Measurements from ENCODE around the gene KDM6A.
A peak's percentile ranks its signal among the peaks of the same experiment; 100 is the strongest.
"Not testable (repeated sequence)": the region's sequence is repeated elsewhere in the genome, so short reads cannot be mapped to it uniquely, and the experiment has no call there.

Gene KDM6A

GRCh38 chrX:45011597-45011996, 138.6 kb downstream of the KDM6A start:
- no peak for DNase-seq

- DNase-seq: no peak
These were observed 145.0 kb downstream of the KDM6A start for GRCh38 chrX:45017946-45018345.

GRCh38 chrX:45022150-45022549, 149.2 kb downstream of the KDM6A start:
- no peak for DNase-seq

GRCh38 chrX:45024501-45024900, 151.5 kb downstream of the KDM6A start:
- no peak for DNase-seq

GRCh38 chrX:45026036-45026435, 153.0 kb downstream of the KDM6A start:
- no peak for DNase-seq

GRCh38 chrX:45031830-45032378, 158.9 kb downstream of the KDM6A start:
- no peak for DNase-seq

GRCh38 chrX:45035071-45035470, 162.1 kb downstream of the KDM6A start:
- no peak for DNase-seq

- DNase-seq: no peak
These were observed 163.2 kb downstream of the KDM6A start for GRCh38 chrX:45036161-45036560.

- not testable (repeated sequence) for DNase-seq
These were observed 167.1 kb downstream of the KDM6A start for GRCh38 chrX:45040137-45040536.

- no peak for DNase-seq
These were observed 173.4 kb downstream of the KDM6A start for GRCh38 chrX:45046417-45046816.

- DNase-seq: no peak
These were observed 177.6 kb downstream of the KDM6A start for GRCh38 chrX:45050558-45050957.

GRCh38 chrX:45056428-45057145, 183.6 kb downstream of the KDM6A start:
- DNase-seq: no peak

GRCh38 chrX:45059906-45060305, 186.9 kb downstream of the KDM6A start:
- DNase-seq: not testable (repeated sequence)

GRCh38 chrX:45063319-45064095, 190.5 kb downstream of the KDM6A start:
- DNase-seq: no peak

- DNase-seq: peak in 1 of 2 donors; percentile 53
These were observed 195.6 kb downstream of the KDM6A start for GRCh38 chrX:45068569-45068968.

GRCh38 chrX:45070116-45071007, 197.4 kb downstream of the KDM6A start:
- DNase-seq: peak; percentile 52 to 70

- not testable (repeated sequence) for DNase-seq
These were observed 200.0 kb downstream of the KDM6A start for GRCh38 chrX:45073011-45073410.

- peak; percentile 13 to 51 for DNase-seq
These were observed 204.9 kb downstream of the KDM6A start for GRCh38 chrX:45077748-45078424.

GRCh38 chrX:45083314-45083713, 210.3 kb downstream of the KDM6A start:
- peak in 1 of 2 donors; percentile 31 for DNase-seq

- no peak for DNase-seq
These were observed 237.5 kb downstream of the KDM6A start for GRCh38 chrX:45110494-45110893.

GRCh38 chrX:45126158-45126557, 253.2 kb downstream of the KDM6A start:
- no peak for DNase-seq

GRCh38 chrX:45128896-45129454, 256.0 kb downstream of the KDM6A start:
- DNase-seq: no peak

Measured in CD4-positive, alpha-beta T cell treated with Interferon alpha-2 for 1 hour (primary cell).